22Rv1 (cell line): ENCODE measurements around the gene IQCM.

Experiments used
- H3K27ac ChIP-seq: fragments of 450-650 bp; 2 replicates; pipeline ENCODE4 v1.5.1; 2017
- CTCF ChIP-seq: fragments of 450-650 bp; IDR thresholded peaks from 2 replicates; pipeline ENCODE4 v1.5.1; 2017; ENCODE audit warnings: mild to moderate bottlenecking
- ZFX ChIP-seq: fragments of 450-650 bp; IDR thresholded peaks from 2 replicates; pipeline ENCODE4 v1.6.1; 2017; ENCODE audit warnings: antibody characterized with exemption, borderline replicate concordance

Gene IQCM

GRCh38 chr4:149631629-149632028 lies 184.0 kb downstream of the IQCM start:
- no peak overlapping the region for H3K27ac ChIP-seq
- TF ChIP-seq ZFX (no peak), CTCF (no peak)

GRCh38 chr4:149630064-149630463 lies 185.6 kb downstream of the IQCM start:
- H3K27ac ChIP-seq: no peak overlapping the region
- TF ChIP-seq ZFX (no peak), CTCF (no peak)

- TF ChIP-seq ZFX (no peak), CTCF (no peak)
- H3K27ac ChIP-seq: no peak overlapping the region
These were observed 209.9 kb downstream of the IQCM start for GRCh38 chr4:149605601-149606378.

- no peak overlapping the region for H3K27ac ChIP-seq
- TF ChIP-seq CTCF (no peak), ZFX (no peak)
These were observed 210.8 kb downstream of the IQCM start for GRCh38 chr4:149604827-149605226.

- no peak for TF ChIP-seq ZFX
- TF ChIP-seq CTCF: no peak
These were observed 220.1 kb downstream of the IQCM start for GRCh38 chr4:149595500-149595899.

GRCh38 chr4:149589826-149590225 lies 225.8 kb downstream of the IQCM start:
- no peak overlapping the region for H3K27ac ChIP-seq
- TF ChIP-seq CTCF (no peak), ZFX (no peak)

More at GRCh38 chr4:149595500-149595899, 220.1 kb downstream of the IQCM start:
- H3K27ac ChIP-seq: no peak overlapping the region

- H3K27ac ChIP-seq: no peak overlapping the region
- TF ChIP-seq CTCF (no peak), ZFX (no peak)
These were observed 230.9 kb downstream of the IQCM start for GRCh38 chr4:149584722-149585121.
